OCI-LY1 (cell line): ENCODE measurements around the gene FHIT.

Source experiments
- CTCF ChIP-seq: fragments of 200-600 bp; sonication (generic), shearing (Covaris generic); IDR thresholded peaks from 2 replicates; pipeline ENCODE4 v1.5.1; 2017; ENCODE audit warnings: mild to moderate bottlenecking, antibody characterized with exemption, low read length, moderate library complexity, mixed read lengths
- EZH2 ChIP-seq: fragments of 200-600 bp; sonication (generic), shearing (Covaris generic); IDR thresholded peaks from 2 replicates; pipeline ENCODE4 v1.8.0; 2017; ENCODE audit warnings: borderline replicate concordance, mixed run types, mild to moderate bottlenecking, antibody characterized with exemption, low read length, moderate library complexity, mixed read lengths

- no peak for TF ChIP-seq CTCF
- TF ChIP-seq EZH2: no peak
Measured at GRCh38 chr3:60844256-60844655, 407.0 kb downstream of the FHIT start.
